Aorta (tissue), 5 donors: ENCODE results near the gene STMP1. TPM values are rescaled to one million over a fixed set of nuclear protein-coding genes. Genes with fewer than 3 reads are reported as not detected.

Experiments used
- ATAC-seq: fragments of 200-7000 bp; cut with Tn5 transposase; one replicate; pipeline ENCODE4 v1.9.1; 2022; ENCODE audit warnings: moderate library complexity; ENCODE audit not compliant: low FRiP score
- DNase-seq, 2 donors: peaks; one replicate each; pipeline ENCODE4 v3.0.0-alpha.2; 2020
- H3K27ac ChIP-seq, 2 donors: one replicate each; pipeline ENCODE4 v1.5.1; 2013; ENCODE audit warnings: low read length in 2 of 2, mild to moderate bottlenecking in 2 of 2, moderate library complexity in 2 of 2, control low read depth in 1 of 2, inconsistent platforms in 1 of 2, low read depth in 1 of 2
- H3K27me3 ChIP-seq, 2 donors: one replicate each; pipeline ENCODE4 v1.6.1; 2013; ENCODE audit warnings: control low read depth in 1 of 2, low read length in 1 of 2, mild to moderate bottlenecking in 1 of 2, moderate library complexity in 1 of 2; ENCODE audit not compliant: insufficient read depth in 2 of 2, control insufficient read depth in 1 of 2
- H3K36me3 ChIP-seq, 2 donors: one replicate each; pipeline ENCODE4 v1.6.1; 2013; ENCODE audit warnings: control low read depth in 1 of 2, low read length in 1 of 2, mild to moderate bottlenecking in 1 of 2; ENCODE audit not compliant: insufficient read depth in 2 of 2, control insufficient read depth in 1 of 2
- H3K4me1 ChIP-seq, 2 donors: one replicate each; pipeline ENCODE4 v1.6.1; 2013; ENCODE audit warnings: low read length in 2 of 2, control low read depth in 1 of 2, mild to moderate bottlenecking in 1 of 2, moderate library complexity in 1 of 2; ENCODE audit not compliant: insufficient read depth in 2 of 2, control insufficient read depth in 1 of 2
- H3K4me3 ChIP-seq, 2 donors: one replicate each; pipeline ENCODE4 v1.5.1; 2013; ENCODE audit warnings: low read length in 2 of 2, control low read depth in 1 of 2, mild to moderate bottlenecking in 1 of 2
- H3K9me3 ChIP-seq: one replicate; pipeline ENCODE4 v1.6.1; 2013; ENCODE audit warnings: mild to moderate bottlenecking, low read length; ENCODE audit not compliant: control insufficient read depth
- WGBS, 2 donors: extraction: QIAGEN DNeasy Blood & Tissue Kit; methylation state at CpG; one replicate each; pipeline ENCODE4 v1.1.7; 2013; 5-methylcytosine and 5-hydroxymethylcytosine counted together
- intact Hi-C, 2 donors: fragments of 100-400 bp; cut with DNase I; formaldehyde crosslinking; loops; one replicate each; pipeline versions ENCODE4 v1.14.2 to v1.15.0; 2022
- polyA plus RNA-seq, 2 donors: library from polyadenylated mRNA; stranded (reverse); fragments of 200-250 nt; gene quantifications; one replicate each; pipeline ENCODE4 v1.2.3, GENCODE V29; 2013
- total RNA-seq, 2 donors: library from RNA; stranded (reverse); fragmentation: NEBNext Ultra II Directional; extraction: Animal tissue kit (Norgen Biotek cat#: 25700); gene quantifications; one replicate each; pipeline ENCODE4 v1.2.1, GENCODE V29; 2021
- donor health status: healthy with polysubstance abuse.
- donor health status: Bipolar disorder and iron deficiency.
- donor health status: DM: no; HTN: no; CAD: no.
- donor health status: DM: no; HTN: no; CAD: no.
- donor health status: DM: yes; HTN: yes; CAD: no.

Gene STMP1
- total and polyA plus RNA-seq, 4 donors = 29.8 to 43.3 (median 37.1) TPM

DNA sequence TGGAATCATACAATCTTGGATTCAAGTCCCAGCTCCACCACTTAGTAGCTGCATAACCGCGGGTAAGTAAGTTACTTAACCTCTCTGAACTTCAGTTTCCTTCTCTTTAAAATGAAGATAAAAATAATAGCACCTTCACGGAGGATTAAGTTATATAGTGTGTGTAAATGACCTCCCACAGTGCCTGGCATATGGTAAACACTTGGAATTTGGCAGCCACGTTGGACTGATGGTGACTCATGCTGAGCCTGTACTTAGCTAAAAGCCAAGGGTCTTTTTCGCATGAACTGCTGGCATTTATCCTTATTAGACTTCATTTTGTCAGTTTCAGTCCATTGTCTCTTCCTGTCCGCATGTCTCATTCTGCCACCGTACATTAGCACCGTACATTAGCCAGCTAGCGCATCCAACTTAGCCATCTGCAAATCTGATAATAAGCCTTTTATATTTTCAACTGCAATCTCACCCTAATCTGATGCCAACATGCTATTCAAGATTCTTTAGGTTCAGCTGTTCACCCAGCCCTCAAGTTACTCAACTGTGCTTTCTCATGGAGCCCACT lies 54.4 kb downstream of the STMP1 start:
- ATAC-seq (no peak), DNase-seq (no peak)
- intact Hi-C loops = no loop called here
- H3K27ac ChIP-seq = no peak overlapping the region
- no peak overlapping the region for H3K4me3 ChIP-seq
- WGBS, 2 donors = 35 to 39% methylated on average over 9 of the region's 9 CpGs
- no peaks in the 10 kb centered on the region for H3K4me1 ChIP-seq
- H3K36me3 ChIP-seq = no peaks in the 10 kb centered on the region
- no peaks in the 10 kb centered on the region for H3K9me3 ChIP-seq
- H3K27me3 ChIP-seq = no peaks in the 10 kb centered on the region

DNA sequence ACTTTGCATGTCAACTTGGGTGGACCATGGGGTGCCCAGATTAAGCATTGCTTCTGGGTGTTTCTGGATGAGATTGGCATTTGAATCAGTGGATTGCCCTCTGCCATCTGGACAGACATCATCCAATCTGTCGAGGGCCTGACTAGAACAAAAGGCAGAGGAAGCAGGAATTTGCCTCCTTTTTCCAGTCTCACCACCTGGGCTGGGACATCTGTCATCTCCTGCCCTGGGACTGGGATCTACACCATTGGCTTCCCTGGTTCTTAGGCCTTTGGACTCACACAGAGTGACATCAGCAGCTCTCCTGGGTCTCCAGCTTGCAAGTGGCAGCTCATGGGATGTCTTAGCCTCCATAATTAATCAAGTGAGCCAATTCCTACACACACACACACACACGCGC lies 55.4 kb downstream of the STMP1 start:
- no peak overlapping the region for H3K4me3 ChIP-seq
- H3K27me3 ChIP-seq = no peaks in the 10 kb centered on the region
- H3K9me3 ChIP-seq = no peaks in the 10 kb centered on the region
- WGBS, 2 donors = 86 to 97% methylated on average over 3 of the region's 3 CpGs
- H3K36me3 ChIP-seq = no peaks in the 10 kb centered on the region
- ATAC-seq (no peak), DNase-seq (no peak)
- H3K27ac ChIP-seq = no peak overlapping the region
- intact Hi-C loops = no loop called here
- no peaks in the 10 kb centered on the region for H3K4me1 ChIP-seq

DNA sequence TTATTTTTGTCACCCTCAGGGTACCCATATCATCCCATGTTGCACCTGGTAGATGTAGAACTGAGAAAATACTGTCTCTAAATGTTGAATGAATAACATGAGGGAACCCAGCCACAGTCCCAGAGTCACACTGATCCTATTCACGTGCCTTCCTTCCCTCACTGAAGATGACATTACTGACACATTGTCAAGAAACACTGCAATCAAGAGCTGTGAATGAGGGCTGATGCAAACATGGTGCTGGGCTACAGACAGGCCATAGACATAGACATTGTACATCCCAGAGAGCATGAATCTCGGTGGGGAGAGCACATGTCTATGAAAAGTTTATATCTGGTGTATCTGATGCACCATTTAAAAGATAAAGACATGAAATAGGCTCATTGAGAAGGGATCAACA lies 55.9 kb downstream of the STMP1 start:
- DNase-seq (no peak), ATAC-seq (no peak)
- no peak overlapping the region for H3K27ac ChIP-seq
- H3K9me3 ChIP-seq = no peaks in the 10 kb centered on the region
- intact Hi-C loops = no loop called here
- H3K4me1 ChIP-seq = no peaks in the 10 kb centered on the region
- H3K36me3 ChIP-seq = no peaks in the 10 kb centered on the region
- no peak overlapping the region for H3K4me3 ChIP-seq
- WGBS, 2 donors = 97% methylated on average over 2 of the region's 2 CpGs
- H3K27me3 ChIP-seq = no peaks in the 10 kb centered on the region

DNA sequence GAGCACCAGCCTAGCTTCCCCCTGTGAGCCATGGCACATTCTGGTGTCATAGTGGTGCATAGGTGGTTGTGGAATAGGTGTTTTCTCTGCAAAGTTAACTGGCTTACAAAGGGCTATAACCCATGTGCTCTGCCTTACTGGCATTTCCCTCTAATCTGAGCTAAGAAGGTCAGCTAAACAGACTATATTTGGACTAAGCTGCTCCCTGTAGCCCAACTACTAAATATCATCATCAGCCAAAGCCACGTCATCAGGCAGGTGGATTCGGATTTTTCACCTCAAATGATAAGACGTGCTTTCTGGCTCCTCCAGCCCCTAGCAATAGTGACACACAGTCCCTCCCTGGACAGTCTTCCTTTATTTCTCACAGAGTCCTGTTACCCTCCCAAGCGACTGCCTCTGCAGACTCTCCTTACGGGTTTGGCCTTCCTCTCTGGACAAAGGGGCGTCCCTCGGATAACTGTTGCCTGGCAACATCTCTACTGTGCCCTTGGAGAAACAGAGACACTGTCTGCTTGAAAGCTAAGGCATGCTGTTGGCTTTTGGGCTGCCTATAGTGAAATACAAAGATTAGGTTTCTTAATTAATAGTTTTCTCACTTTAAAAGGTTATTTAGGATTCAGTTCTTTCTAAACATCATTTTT lies 56.6 kb downstream of the STMP1 start:
- H3K9me3 ChIP-seq = no peaks in the 10 kb centered on the region
- intact Hi-C loops = no loop called here
- 45 to 49% methylated on average over 7 of the region's 7 CpGs for WGBS, 2 donors
- no peak for ATAC-seq
- DNase-seq = no peak
- H3K4me1 ChIP-seq = no peaks in the 10 kb centered on the region
- no peaks in the 10 kb centered on the region for H3K27me3 ChIP-seq
- no peak overlapping the region for H3K27ac ChIP-seq
- no peak overlapping the region for H3K4me3 ChIP-seq
- H3K36me3 ChIP-seq = no peaks in the 10 kb centered on the region

DNA sequence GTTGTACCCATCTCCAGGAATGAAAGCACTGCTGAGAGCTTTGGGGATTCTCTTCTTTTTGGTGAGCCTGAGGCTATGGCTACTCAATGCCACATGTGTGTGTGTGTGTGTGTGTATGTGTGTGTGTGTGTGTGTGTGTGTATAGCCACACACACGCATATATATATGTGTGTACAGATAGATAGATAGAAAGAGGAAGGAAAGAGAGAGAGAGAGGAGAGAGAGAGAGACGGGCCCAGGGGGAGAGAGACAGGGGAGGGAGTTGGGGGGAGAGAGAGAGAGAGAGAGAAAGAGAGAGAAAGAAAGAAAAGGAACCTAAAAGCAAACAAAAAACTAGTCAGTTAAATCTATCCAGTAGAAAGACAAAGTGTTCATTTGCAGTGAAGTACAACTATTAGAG lies 57.4 kb downstream of the STMP1 start:
- intact Hi-C loops = no loop called here
- DNase-seq = no peak

DNA sequence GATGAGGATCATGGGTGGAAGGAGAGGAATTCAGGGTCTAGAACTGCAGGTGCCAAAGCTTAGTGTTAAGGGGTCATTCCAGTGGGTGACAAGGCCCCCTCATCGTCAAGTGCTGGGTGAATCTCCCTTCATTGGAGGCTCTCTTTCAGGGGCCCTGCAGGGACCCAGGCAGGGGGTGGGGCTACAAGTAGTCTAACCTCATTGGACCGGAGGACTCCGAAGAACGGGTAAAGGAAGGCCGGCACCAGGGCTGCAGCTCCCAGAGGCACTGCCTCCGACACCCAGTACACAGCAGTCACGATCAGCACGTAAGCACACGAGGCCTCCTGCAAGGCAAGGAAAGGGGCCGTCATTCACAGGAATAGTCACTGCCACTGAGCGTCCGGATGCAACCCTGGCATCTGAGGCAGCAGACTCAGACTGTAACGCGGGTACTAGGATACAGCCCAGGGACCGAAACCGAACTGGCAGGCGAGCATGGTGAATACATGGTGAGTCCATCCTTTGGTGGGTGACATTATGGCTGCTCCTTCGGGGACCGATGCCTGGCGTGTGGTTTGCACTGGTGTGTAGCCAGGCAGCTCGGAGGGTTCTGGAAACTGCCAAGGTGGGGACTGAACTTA lies 59.0 kb downstream of the STMP1 start:
- no peaks in the 10 kb centered on the region for H3K4me1 ChIP-seq
- DNase-seq = no peak
- H3K36me3 ChIP-seq = no peaks in the 10 kb centered on the region
- intact Hi-C loops = no loop called here
- H3K4me3 ChIP-seq = no peak overlapping the region
- ATAC-seq = no peak
- no peaks in the 10 kb centered on the region for H3K27me3 ChIP-seq
- WGBS, 2 donors = 91 to 96% methylated on average over 21 of the region's 21 CpGs
- no peak overlapping the region for H3K27ac ChIP-seq
- H3K9me3 ChIP-seq = no peaks in the 10 kb centered on the region

More for the DNA sequence above, 57.4 kb downstream of the STMP1 start:
- Histone ChIP-seq H3K36me3 (no peaks in the 10 kb centered on the region), H3K27ac (no peak overlapping the region), H3K27me3 (no peaks in the 10 kb centered on the region), H3K9me3 (no peaks in the 10 kb centered on the region), H3K4me1 (no peaks in the 10 kb centered on the region), H3K4me3 (no peak overlapping the region)
- WGBS, 2 donors = 41 to 46% methylated on average over 2 of the region's 2 CpGs
- ATAC-seq = no peak

DNA sequence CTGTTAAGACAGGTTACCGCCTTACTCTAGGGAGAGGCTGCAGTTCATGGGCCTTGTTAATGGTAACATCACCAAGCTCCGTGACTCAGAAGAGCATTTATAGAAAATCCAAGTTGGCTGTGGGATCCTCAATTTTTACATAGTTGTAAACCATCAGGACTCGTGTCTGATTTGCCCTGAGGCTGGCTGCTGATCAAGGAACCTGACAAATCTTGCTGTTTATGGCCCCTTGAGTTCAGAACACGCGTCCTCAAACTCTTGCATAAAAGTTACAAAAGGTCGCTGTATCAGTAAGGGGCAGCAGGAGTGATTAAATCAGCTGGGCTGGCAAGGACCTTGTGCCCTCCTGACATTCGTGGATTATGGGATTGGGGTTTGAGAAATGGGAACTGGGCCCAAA lies 61.1 kb downstream of the STMP1 start:
- H3K9me3 ChIP-seq = no peaks in the 10 kb centered on the region
- no peak overlapping the region for H3K27ac ChIP-seq
- no peaks in the 10 kb centered on the region for H3K36me3 ChIP-seq
- H3K27me3 ChIP-seq = no peaks in the 10 kb centered on the region
- WGBS, 2 donors = 86 to 87% methylated on average over 7 of the region's 7 CpGs
- intact Hi-C loops = no loop called here
- H3K4me3 ChIP-seq = no peak overlapping the region
- ATAC-seq = no peak
- H3K4me1 ChIP-seq = no peaks in the 10 kb centered on the region
- DNase-seq = no peak
